ENCODE measurements around the gene SLC1A3.

DNA sequence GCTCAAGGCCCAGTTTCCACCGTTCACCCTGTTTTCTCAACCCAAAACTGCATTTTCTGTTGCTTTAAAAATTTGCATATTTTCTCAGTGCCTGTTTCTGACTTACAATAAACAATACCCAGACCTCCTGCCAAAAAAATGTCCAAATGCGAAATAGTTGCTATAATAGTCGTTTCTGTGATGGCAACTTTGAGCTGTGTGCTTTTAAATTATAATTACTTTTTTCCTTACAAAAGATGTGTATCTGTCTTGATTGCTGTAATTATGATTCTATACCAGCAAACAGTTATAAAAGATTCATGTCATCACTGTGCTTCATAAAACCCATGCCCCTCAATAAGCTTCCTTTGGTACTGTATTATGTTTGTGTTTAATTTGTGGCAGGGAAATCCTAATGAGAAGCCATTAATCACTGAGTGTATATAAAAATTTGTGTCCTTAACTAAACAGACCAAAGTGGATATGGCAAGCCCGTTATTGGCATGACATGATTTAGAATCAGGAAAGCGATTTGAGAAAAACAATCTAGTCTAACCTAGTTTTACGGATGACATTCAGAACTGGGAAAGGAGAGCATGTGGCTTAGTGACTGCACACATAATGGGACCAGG, 5.4 kb upstream of the SLC1A3 start:
- TF ChIP-seq CTCF (IDR thresholded peaks at IDR 0.05) (no peak), EZH2 (IDR thresholded peaks at IDR 0.05; ENCODE audit: borderline replicate concordance, insufficient read depth, low read depth, low read length, poor library complexity, severe bottlenecking) (no peak)

Measured in B cell (primary cell).